OCI-LY1 (cell line): Measurements from ENCODE around the gene CFAP20DC.

Experiments
- H2AFZ ChIP-seq: fragments of 200-600 bp; sonication (generic), shearing (Covaris generic); 2 replicates; pipeline ENCODE4 v1.6.0; 2014; ENCODE audit warnings: antibody characterized with exemption, mild to moderate bottlenecking, low read length
- H3F3A ChIP-seq: fragments of 200-600 bp; sonication (generic), shearing (Covaris generic); 2 replicates; pipeline ENCODE4 v1.6.0; 2014; ENCODE audit warnings: mild to moderate bottlenecking, antibody characterized with exemption, low read length, moderate library complexity; ENCODE audit not compliant: insufficient read depth
- H3K27ac ChIP-seq: fragments of 200-600 bp; sonication (generic); 2 replicates; pipeline ENCODE4 v1.5.1; 2014; ENCODE audit warnings: low read length, mixed run types, mild to moderate bottlenecking, low read depth; ENCODE audit not compliant: poor library complexity, severe bottlenecking
- H3K27me3 ChIP-seq: fragments of 200-600 bp; sonication (generic); 2 replicates; pipeline ENCODE4 v1.6.0; 2014; ENCODE audit warnings: antibody characterized with exemption, mild to moderate bottlenecking, low read length, moderate library complexity; ENCODE audit not compliant: insufficient read depth
- H3K36me3 ChIP-seq: fragments of 200-600 bp; sonication (generic); 2 replicates; pipeline ENCODE4 v1.6.1; 2014; ENCODE audit warnings: mild to moderate bottlenecking, antibody characterized with exemption, low read length, moderate library complexity, mixed read lengths; ENCODE audit not compliant: insufficient read depth
- H3K4me1 ChIP-seq: fragments of 200-600 bp; sonication (generic); 2 replicates; pipeline ENCODE4 v1.5.1; 2014; ENCODE audit warnings: mild to moderate bottlenecking, low read length, moderate library complexity; ENCODE audit not compliant: insufficient read depth, severe bottlenecking
- H3K4me2 ChIP-seq: fragments of 200-600 bp; sonication (generic), shearing (Covaris generic); 2 replicates; pipeline ENCODE4 v1.6.1; 2014; ENCODE audit warnings: low read length
- H3K4me3 ChIP-seq: fragments of 200-600 bp; sonication (generic); 2 replicates; pipeline ENCODE4 v1.5.1; 2014; ENCODE audit warnings: low read length, low read depth, mild to moderate bottlenecking, mixed read lengths; ENCODE audit not compliant: poor library complexity, severe bottlenecking
- H3K79me2 ChIP-seq: fragments of 200-600 bp; shearing (Covaris generic); 2 replicates; pipeline ENCODE4 v1.6.1; 2016; ENCODE audit warnings: mixed run types, low read length, mixed read lengths; ENCODE audit not compliant: insufficient read depth
- H3K9ac ChIP-seq: fragments of 200-600 bp; sonication (generic), shearing (Covaris generic); 2 replicates; pipeline ENCODE4 v1.6.1; 2014; ENCODE audit warnings: mild to moderate bottlenecking, low read length, mixed read lengths
- H3K9me2 ChIP-seq: fragments of 200-600 bp; sonication (generic), shearing (Covaris generic); 2 replicates; pipeline ENCODE4 v1.6.1; 2014; ENCODE audit warnings: low read depth, mild to moderate bottlenecking, low read length, mixed read lengths
- H3K9me3 ChIP-seq: fragments of 200-600 bp; shearing (Covaris generic); 2 replicates; pipeline ENCODE4 v1.6.1; 2014; ENCODE audit warnings: low read length, mixed read lengths
- H4K20me1 ChIP-seq: fragments of 200-600 bp; sonication (generic), shearing (Covaris generic); 2 replicates; pipeline ENCODE4 v1.6.0; 2016; ENCODE audit warnings: mild to moderate bottlenecking, low read length; ENCODE audit not compliant: insufficient read depth
- EZH2 ChIP-seq: fragments of 200-600 bp; sonication (generic), shearing (Covaris generic); IDR thresholded peaks from 2 replicates; pipeline ENCODE4 v1.8.0; 2017; ENCODE audit warnings: borderline replicate concordance, mixed run types, mild to moderate bottlenecking, antibody characterized with exemption, low read length, moderate library complexity, mixed read lengths
- TF ChIP-seq, protein P1 (sequence below): fragments of 200-600 bp; sonication (generic), shearing (Covaris generic); IDR thresholded peaks from 2 replicates; pipeline ENCODE4 v1.5.1; 2017; ENCODE audit warnings: mild to moderate bottlenecking, antibody characterized with exemption, low read length, moderate library complexity, mixed read lengths

CFAP20DC gene

DNA sequence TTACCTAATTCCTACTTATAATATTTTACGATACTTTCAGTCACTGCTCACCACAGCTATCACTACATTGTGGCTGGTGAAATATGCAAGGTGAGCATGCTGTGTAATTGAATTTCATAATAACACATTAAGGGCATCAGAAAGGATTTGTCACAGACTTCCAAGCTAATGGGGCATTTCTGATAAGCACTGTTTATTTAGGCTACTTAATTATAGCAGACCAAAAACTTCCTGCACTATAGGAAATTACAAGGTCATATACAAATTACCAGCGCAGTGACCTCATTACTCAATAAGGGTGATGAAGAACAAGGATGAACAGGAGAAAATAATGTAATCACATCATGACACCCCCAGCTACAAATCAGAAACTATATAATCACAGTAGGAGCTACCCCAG, 294.7 kb downstream of the CFAP20DC start:
- no peaks in the 10 kb centered on the region for H3K9me3 ChIP-seq
- H2AFZ ChIP-seq: no peak overlapping the region
- H3F3A ChIP-seq: no peaks in the 10 kb centered on the region
- no peak overlapping the region for H3K9ac ChIP-seq
- H3K27ac ChIP-seq: no peak overlapping the region
- H3K4me1 ChIP-seq: no peaks in the 10 kb centered on the region
- no peaks in the 10 kb centered on the region for H3K9me2 ChIP-seq
- H4K20me1 ChIP-seq: no peaks in the 10 kb centered on the region
- H3K27me3 ChIP-seq: no peaks in the 10 kb centered on the region
- no peak for TF ChIP-seq EZH2
- TF ChIP-seq, protein P1, sequence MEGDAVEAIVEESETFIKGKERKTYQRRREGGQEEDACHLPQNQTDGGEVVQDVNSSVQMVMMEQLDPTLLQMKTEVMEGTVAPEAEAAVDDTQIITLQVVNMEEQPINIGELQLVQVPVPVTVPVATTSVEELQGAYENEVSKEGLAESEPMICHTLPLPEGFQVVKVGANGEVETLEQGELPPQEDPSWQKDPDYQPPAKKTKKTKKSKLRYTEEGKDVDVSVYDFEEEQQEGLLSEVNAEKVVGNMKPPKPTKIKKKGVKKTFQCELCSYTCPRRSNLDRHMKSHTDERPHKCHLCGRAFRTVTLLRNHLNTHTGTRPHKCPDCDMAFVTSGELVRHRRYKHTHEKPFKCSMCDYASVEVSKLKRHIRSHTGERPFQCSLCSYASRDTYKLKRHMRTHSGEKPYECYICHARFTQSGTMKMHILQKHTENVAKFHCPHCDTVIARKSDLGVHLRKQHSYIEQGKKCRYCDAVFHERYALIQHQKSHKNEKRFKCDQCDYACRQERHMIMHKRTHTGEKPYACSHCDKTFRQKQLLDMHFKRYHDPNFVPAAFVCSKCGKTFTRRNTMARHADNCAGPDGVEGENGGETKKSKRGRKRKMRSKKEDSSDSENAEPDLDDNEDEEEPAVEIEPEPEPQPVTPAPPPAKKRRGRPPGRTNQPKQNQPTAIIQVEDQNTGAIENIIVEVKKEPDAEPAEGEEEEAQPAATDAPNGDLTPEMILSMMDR: no peak
- H3K79me2 ChIP-seq: no peaks in the 10 kb centered on the region
- no peak overlapping the region for H3K4me2 ChIP-seq
- H3K4me3 ChIP-seq: no peak overlapping the region
- no peaks in the 10 kb centered on the region for H3K36me3 ChIP-seq

GRCh38 chr3:58754074-58754473, 295.8 kb downstream of the CFAP20DC start:
- Histone ChIP-seq H3K4me3 (no peak overlapping the region), H3K9me2 (no peaks in the 10 kb centered on the region), H3K4me2 (no peak overlapping the region), H2AFZ (no peak overlapping the region), H3K79me2 (no peaks in the 10 kb centered on the region), H3F3A (no peaks in the 10 kb centered on the region), H3K9me3 (no peaks in the 10 kb centered on the region), H3K9ac (no peak overlapping the region), H3K4me1 (no peaks in the 10 kb centered on the region), H3K36me3 (no peaks in the 10 kb centered on the region), H3K27me3 (no peaks in the 10 kb centered on the region), H3K27ac (no peak overlapping the region), H4K20me1 (no peaks in the 10 kb centered on the region)
- TF ChIP-seq, protein P1: no peak

GRCh38 chr3:58751882-58752567, 297.8 kb downstream of the CFAP20DC start:
- Histone ChIP-seq H3K9ac (no peak overlapping the region), H2AFZ (no peak overlapping the region), H3K27me3 (no peaks in the 10 kb centered on the region), H3K36me3 (no peaks in the 10 kb centered on the region), H3K27ac (no peak overlapping the region), H3F3A (no peaks in the 10 kb centered on the region), H3K4me1 (no peaks in the 10 kb centered on the region), H3K4me2 (no peak overlapping the region), H3K9me2 (no peaks in the 10 kb centered on the region), H3K4me3 (no peak overlapping the region), H3K79me2 (no peaks in the 10 kb centered on the region), H4K20me1 (no peaks in the 10 kb centered on the region), H3K9me3 (no peaks in the 10 kb centered on the region)
- no peak for TF ChIP-seq EZH2
- TF ChIP-seq, protein P1: no peak
